NCI-H345 (cell line): ENCODE results near the gene MLLT3.

ENCODE experiments used
- DNase-seq: peaks from one replicate; lab custom pipeline; 2025; lab: John Stamatoyannopoulos, UW

The MLLT3 gene

DNA sequence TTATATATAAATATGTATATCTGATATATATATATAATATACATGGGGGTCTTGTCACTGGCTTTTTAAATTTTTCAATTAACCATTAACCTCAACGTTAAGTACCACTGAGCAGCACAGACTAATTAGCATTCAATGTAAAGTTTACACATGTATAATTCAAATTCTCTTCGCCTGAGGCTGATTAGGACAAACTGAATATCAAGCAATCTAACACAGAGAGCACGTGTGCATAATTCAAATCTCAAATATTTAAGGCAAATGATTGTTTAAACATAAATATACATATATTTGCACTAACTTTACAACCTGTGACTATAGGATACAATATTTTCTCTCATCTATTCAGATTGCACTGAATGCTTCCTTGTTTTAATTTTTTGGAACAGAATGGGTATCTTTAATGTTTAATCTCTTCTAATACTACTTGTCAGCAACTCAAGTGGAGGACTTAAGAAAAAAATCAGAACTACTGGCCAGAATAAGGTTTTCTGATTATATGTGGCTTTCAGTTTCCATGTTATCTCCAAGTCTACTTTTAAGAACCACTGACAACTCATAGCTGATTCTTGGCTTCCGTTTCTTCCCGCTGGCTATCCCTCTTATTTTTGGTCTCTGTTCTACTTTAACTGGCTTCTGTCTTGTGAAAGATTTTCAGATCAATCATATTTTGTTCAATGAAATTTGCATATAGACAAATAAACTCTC is 204.8 kb downstream of the MLLT3 start:
- no peak for DNase-seq

DNA sequence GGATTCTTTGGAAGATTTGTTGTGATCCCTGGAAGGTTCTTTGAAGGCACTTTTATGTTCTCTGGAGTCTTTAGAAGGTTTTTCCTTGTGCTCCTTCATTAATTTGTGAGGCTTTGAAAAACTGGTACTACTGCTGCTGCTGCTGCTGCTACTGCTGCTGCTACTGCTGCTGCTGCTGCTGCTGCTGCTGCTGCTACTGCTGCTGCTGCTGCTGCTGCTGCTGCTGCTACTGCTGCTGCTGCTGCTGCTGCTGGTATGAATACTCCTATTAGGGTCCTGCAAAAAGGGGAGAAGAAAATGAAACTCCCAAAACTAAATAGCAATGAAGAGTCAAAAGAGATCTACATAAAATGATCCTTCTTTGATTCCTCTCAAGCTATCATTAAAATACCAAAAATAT is 208.1 kb downstream of the MLLT3 start:
- no peak for DNase-seq

- DNase-seq = no peak
These were observed 212.8 kb downstream of the MLLT3 start for GRCh38 chr9:20409321-20410092.

GRCh38 chr9:20408513-20408912 is 213.8 kb downstream of the MLLT3 start:
- no peak for DNase-seq

DNA sequence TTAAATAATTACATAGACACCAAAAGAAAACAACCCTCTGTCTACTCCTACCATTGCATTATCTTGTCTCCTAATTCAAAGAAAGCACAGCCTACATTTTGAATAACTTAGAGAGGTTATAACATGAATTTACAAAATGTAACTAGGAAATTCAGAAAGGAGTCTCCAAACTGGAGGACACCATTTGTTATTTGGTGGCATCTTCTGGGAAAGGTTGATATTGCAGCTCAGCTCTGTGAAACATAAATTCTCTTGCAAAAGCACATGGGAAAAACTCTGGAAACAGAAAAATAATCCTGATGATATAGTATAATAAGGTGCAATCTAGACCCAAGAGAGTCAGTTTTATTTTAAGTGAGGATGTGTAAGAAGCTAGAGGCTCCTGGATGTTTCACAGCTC is 215.3 kb downstream of the MLLT3 start:
- no peak for DNase-seq

DNA sequence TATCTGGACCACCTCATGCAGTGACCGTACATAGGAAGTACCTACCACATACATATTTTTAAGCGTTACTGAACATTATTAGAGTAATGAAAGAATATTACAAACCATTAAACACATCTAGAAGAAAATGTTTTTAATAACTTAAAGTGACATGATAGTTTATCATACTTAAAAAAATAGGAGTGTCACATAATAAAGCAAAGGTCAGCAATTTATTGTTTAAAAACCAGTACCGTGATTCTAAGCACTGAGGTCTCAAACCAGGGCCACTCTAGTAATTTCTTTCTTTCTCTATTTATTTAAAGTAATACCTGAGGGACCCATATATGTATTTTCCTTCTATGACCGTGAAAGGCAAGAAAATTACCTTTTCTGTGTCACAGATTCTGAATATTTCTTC is 216.0 kb downstream of the MLLT3 start:
- DNase-seq = no peak

DNA sequence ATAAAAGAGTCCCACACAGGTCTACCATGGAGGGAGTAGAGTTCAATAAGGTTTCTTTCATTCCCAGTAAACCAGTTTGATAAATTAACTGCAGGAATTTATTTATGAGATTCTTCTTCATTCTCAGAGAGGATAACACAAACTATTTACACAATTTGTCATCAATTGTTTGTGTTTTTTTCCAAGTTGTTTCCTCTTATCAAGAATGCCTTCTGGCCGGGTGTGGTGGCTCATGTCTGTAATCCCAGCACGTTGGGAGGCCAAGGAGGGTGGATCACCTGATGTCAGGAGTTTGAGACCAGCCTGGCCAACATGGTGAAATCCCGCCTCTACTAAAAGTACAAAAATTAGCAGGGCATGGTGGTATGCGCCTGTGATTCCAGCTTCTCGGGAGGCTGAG is 216.7 kb downstream of the MLLT3 start:
- DNase-seq = no peak

DNA sequence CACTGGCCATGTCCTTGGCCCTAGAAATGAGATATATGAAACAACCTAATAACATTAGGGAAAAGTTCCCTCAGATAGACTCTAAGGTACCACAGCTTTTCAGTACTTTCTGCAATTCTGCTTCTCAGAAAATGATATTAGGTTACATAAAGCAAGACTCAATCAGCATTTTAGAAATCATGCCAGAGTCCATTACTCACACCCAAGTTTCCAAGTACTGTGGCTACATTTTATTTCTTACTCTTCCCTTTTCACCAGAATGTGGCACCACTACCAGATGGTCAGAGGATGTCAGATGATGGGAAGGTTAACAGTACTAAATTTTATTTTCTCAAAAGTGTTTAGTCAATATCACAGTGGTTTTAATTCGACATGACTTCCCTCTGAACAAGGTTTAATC is 217.2 kb downstream of the MLLT3 start:
- DNase-seq = no peak

DNA sequence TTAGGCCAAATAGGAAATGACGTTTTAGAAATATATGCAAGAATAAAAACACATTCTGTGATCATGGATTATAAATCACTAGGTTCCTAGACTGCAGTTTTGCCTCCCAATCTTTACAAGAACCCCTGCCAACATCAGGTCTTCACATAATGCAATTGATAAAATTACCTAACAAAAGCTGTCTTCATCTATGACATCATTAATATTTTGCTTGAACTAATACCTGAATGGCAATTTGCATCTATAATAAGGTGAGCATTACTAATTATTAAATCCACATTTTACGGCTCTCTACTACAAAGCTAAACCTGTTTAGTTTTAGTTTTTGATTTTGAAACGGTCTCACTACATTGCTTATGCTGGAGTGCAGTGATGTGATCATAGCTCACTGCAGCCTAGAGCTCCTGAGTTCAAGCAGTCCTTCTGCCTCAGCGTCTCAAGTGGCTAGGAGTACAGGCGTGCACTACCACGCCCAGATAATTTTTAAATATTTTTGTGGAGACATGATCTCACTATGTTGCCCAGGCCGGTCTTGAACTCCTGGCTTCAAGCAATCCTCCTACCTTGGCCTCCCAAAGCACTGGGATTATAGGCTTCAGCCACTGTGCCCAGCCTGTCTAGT is 218.0 kb downstream of the MLLT3 start:
- no peak for DNase-seq

- DNase-seq = no peak
These were observed 219.0 kb downstream of the MLLT3 start for GRCh38 chr9:20403346-20403745.

DNA sequence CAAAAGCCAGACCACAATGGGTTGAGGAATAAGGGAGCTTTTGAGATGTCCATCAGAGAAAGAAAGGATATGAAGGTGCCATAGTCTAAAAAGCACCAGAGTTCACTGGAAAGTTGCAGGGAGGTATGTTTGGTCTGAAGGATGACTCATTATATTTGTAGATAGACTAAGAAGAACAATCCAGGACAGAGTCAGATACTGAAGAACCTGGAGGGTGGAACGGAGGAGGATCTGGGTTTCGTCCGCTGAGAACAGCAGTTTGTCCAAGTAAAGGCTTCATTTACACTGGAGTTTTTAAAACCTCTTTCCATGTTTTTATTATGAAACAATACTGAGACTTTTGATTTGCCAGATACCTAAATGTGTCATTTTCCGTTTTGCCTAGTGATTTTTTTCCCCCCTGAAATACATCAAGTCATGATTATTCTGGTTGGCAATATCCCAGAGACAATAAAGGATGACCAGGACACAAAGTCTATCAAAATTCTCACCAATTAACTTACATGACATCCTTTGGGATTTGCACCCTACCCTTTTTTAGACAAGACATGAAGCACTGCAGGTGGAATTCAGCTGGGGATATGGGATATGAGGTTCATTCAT is 219.9 kb downstream of the MLLT3 start:
- DNase-seq = no peak

DNA sequence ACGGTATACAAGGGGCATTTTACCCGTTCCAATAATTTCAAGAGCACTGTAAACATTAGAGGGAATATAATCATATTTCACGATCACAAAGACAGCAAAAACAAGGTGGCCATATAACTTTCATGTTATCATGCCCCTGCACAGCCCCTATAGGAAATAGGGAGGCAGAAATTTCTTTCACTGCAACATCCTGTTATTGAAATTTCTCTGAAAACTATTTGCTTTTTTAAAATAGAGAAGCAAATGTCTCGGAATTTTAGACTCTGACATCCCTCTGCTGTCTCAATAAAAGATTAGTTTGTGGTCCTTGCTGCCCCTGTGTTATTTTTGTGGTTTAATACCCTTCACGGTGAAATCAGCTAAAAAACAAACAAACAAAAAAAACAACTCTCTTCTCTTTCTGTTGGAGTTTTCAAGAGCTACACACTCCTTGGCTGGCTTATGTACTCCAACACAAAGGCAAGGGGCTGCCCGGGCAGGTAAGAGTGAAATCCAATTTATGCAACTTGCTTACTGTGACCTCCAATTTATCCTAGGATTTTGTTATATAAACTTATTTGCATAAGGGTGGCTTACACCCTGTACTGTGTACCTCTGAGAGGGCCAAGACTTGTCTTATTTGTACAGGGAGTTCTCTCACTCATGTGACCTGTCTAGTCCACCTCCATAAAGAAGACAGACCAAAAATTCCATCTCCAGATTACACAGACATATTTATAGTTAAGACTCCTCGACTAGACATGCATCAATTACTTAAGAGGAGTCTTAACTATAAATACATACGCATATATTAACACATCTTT is 223.6 kb downstream of the MLLT3 start:
- no peak for DNase-seq

DNA sequence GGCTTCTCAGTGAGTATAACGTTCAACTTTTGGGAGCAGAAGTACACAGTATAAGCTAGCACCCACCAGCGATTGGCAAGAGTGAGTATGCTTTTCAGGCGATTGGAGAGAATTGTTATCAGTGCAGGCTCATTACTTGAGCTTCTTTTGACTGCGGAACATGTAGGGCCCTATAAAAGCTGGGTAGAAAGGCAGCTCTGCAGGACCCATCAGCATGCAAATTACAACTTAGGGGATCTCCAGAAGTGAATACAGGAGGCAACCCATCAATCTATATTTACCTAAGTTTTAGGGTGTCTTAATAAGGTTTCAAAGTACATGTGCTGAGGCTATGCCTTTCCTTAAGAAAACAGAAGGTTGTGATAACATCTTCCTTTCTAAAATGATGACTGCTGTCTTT is 225.0 kb downstream of the MLLT3 start:
- no peak for DNase-seq

DNA sequence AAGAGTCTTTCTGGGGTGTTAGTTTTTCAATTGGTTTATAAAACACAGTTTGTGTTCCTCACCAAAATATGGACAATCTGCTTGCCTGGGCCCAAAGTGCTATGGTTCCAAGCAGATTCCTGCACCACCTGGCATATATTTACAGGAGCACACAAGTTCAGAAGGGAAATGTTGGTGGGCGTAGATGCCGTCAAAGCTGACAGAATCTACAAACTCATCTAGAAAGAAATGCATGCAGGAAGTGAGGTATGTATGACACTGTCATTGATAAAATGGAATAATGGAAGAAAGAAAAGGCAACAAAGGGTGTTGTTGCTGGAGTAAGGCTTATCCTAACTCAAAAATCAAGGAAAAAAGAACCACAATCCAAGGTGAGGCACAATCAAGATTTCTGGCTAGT is 225.8 kb downstream of the MLLT3 start:
- no peak for DNase-seq

- no peak for DNase-seq
These were observed 226.6 kb downstream of the MLLT3 start for GRCh38 chr9:20395651-20396050.

GRCh38 chr9:20394969-20395368 is 227.3 kb downstream of the MLLT3 start:
- no peak for DNase-seq

- DNase-seq = no peak
These were observed 231.1 kb downstream of the MLLT3 start for GRCh38 chr9:20391208-20391607.

DNA sequence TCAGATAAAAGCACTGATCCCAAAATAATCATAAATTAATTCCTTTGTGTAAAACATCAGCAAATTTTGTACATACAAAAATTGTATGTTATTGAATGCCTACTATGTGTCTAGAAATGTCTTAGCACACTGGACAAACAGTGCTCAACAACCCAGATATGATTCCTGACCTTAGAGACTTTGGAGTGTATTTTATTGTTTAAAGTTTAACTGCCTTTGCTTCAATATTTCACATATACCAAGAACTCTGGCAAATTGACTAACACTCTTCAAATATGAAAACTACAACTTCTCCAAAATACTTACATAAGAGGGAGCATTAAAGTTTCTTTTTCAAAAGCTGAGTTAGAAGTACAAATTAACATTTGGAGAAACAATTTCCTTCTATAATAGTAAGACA is 231.9 kb downstream of the MLLT3 start:
- no peak for DNase-seq

- DNase-seq = no peak
These were observed 235.2 kb downstream of the MLLT3 start for GRCh38 chr9:20387062-20387461.

GRCh38 chr9:20384642-20385041 is 237.7 kb downstream of the MLLT3 start:
- no peak for DNase-seq

GRCh38 chr9:20382460-20383071 is 239.7 kb downstream of the MLLT3 start:
- no peak for DNase-seq

- DNase-seq = no peak
These were observed 241.8 kb downstream of the MLLT3 start for GRCh38 chr9:20380546-20380945.
